Measurements from ENCODE around the gene ABCD1.

The ABCD1 gene

DNA sequence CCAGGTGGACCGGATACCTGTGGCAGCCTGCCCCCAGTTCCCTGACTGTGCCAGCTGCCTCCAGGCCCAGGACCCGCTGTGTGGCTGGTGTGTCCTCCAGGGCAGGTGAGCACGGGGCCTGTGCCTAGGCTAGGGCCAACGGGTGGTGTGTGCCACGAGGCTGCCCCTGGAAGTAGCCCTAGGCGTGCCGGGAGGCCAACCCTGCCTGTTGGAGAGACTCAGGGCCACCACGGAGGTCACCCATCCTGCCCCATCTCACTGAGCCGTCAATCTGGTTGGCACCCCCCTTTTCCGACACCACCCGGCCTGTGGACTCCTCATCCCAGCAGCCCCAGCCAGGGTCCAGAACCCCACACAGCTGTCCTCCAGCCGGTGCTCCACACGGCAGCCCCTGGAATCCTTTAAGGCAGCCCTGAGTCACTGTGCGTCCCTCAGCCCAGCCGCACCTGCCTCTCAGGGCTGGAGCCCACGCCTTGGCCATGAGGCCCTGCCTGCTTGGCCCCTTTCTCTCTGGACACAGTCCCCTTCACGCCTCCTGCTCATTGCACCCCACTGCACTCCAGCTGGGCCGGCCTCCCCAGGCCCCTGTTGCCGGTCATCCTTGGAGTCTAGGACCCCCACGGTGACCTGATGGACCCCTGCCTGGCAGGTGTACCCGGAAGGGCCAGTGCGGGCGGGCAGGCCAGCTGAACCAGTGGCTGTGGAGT lies 44.7 kb downstream of the ABCD1 start:
- Histone ChIP-seq H3K4me1 (ENCODE audit: control insufficient read depth, insufficient read depth, low read length) (0 out of 2 replicates have a peak, but pooled peaks cover 3% of the 10 kb centered on the region), H3K4me3 (ENCODE audit: low read depth, low read length) (no peak overlapping the region), H3K27ac (ENCODE audit: extremely low read depth, low read depth, low read length) (no peak overlapping the region), H3K9me3 (ENCODE audit: control insufficient read depth, insufficient read depth, low read depth, low read length) (no peaks in the 10 kb centered on the region), H3K36me3 (ENCODE audit: control insufficient read depth in 2 of 2, insufficient read depth in 1 of 2, low read length in 2 of 2) (no peaks in the 10 kb centered on the region)
- TF ChIP-seq ZNF76 (tag by site-specific recombination; IDR thresholded peaks at IDR 0.05; ENCODE audit: borderline replicate concordance, low read depth) (no peak), ZIC2 (tag by site-specific recombination; IDR thresholded peaks at IDR 0.05) (peak; percentile 24; the same call in 1 of the 2 replicates), ZNF561 (tag by site-specific recombination; IDR thresholded peaks at IDR 0.05; ENCODE audit: borderline replicate concordance) (no peak)
- ChIA-PET POLR2A (no interaction called here), CTCF (interaction anchor here (1.7 kb wide), 1 partner anchor 159 kb away, joined by 4 read pairs; no protein-coding TSS in a partner anchor)

- H3K36me3 ChIP-seq (ENCODE audit: control insufficient read depth in 2 of 2, insufficient read depth in 1 of 2, low read length in 2 of 2), result no peaks in the 10 kb centered on the region
- H3K4me1 ChIP-seq (ENCODE audit: control insufficient read depth, insufficient read depth, low read length), result 0 out of 2 replicates have a peak, but pooled peaks cover 3% of the 10 kb centered on the region
- ChIA-PET CTCF (no interaction called here), POLR2A (no interaction called here)
- no peak overlapping the region for H3K4me3 ChIP-seq (ENCODE audit: low read depth, low read length)
- H3K27ac ChIP-seq (ENCODE audit: extremely low read depth, low read depth, low read length), result no peak overlapping the region
- TF ChIP-seq SCRT1 (tag by site-specific recombination; IDR thresholded peaks at IDR 0.05; ENCODE audit: borderline replicate concordance), result no peak
- no peak for TF ChIP-seq SCRT2 (tag by site-specific recombination; IDR thresholded peaks at IDR 0.05)
- TF ChIP-seq BCL11B (tag by site-specific recombination; IDR thresholded peaks at IDR 0.05; ENCODE audit: low read depth), result 0 out of 2 replicates have a peak, but pooled peaks have one; percentile 13
- no peaks in the 10 kb centered on the region for H3K9me3 ChIP-seq (ENCODE audit: control insufficient read depth, insufficient read depth, low read depth, low read length)
Observed at GRCh38 chrX:153769865-153770600, 45.4 kb downstream of the ABCD1 start.

- TF ChIP-seq GLIS1 (tag by site-specific recombination; IDR thresholded peaks at IDR 0.05), result peak; percentile 35
- peak; percentile 81 for TF ChIP-seq KLF17 (tag by site-specific recombination; IDR thresholded peaks at IDR 0.05)
- TF ChIP-seq KLF1 (tag by site-specific recombination; IDR thresholded peaks at IDR 0.05), result peak; percentile 10; the same call in 1 of the 2 replicates
- TF ChIP-seq ZNF394 (tag by site-specific recombination; IDR thresholded peaks at IDR 0.05; ENCODE audit: borderline replicate concordance), result no peak
- no peak for TF ChIP-seq ZNF23 (tag by site-specific recombination; IDR thresholded peaks at IDR 0.05; ENCODE audit: borderline replicate concordance)
- Histone ChIP-seq H3K4me3 (ENCODE audit: low read depth, low read length) (no peak overlapping the region), H3K36me3 (ENCODE audit: control insufficient read depth in 2 of 2, insufficient read depth in 1 of 2, low read length in 2 of 2) (no peaks in the 10 kb centered on the region), H3K4me1 (ENCODE audit: control insufficient read depth, insufficient read depth, low read length) (no peaks in the 10 kb centered on the region), H3K9me3 (ENCODE audit: control insufficient read depth, insufficient read depth, low read depth, low read length) (no peaks in the 10 kb centered on the region), H3K27ac (ENCODE audit: extremely low read depth, low read depth, low read length) (no peak overlapping the region)
- POLR2A ChIA-PET, result no interaction called here
- CTCF ChIA-PET, result no interaction called here
Observed at GRCh38 chrX:153770601-153771414, 46.2 kb downstream of the ABCD1 start.

DNA sequence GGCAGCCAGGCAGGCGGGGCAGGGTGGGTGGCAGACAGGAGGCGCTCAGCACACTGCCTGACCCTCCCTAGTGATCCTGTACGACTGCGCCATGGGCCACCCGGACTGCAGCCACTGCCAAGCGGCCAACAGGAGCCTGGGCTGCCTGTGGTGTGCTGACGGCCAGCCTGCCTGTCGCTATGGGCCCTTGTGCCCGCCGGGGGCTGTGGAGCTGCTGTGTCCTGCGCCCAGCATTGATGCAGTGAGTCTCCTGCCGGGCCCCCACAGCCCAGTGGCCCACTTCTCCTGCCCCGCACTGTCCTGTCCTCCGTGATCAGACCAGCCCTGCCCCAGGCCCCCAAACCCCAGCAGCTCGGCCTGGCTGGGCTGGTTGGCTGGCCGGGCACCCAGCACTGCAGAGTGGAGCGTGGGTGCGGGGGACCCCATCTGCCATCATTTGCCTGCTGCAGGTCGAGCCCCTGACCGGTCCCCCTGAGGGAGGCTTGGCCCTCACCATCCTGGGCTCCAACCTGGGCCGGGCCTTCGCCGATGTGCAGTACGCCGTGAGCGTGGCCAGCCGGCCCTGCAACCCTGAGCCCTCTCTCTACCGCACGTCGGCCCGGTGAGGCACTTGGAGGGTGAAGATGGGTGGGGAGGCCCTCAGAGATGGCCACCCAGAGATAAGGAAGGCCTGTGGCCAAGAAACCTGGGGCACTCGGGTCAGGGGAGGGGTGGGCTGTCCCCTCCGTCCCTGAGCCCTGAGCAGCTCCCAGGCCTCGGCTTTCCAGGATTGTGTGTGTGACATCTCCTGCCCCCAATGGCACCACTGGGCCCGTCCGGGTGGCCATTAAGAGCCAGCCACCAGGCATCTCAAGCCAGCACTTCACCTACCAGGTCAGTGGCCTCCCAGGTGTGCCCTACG lies 47.0 kb downstream of the ABCD1 start:
- POLR2A ChIA-PET, result no interaction called here
- no peaks in the 10 kb centered on the region for H3K36me3 ChIP-seq (ENCODE audit: control insufficient read depth in 2 of 2, insufficient read depth in 1 of 2, low read length in 2 of 2)
- no peaks in the 10 kb centered on the region for H3K4me1 ChIP-seq (ENCODE audit: control insufficient read depth, insufficient read depth, low read length)
- H3K9me3 ChIP-seq (ENCODE audit: control insufficient read depth, insufficient read depth, low read depth, low read length), result no peaks in the 10 kb centered on the region
- no peak overlapping the region for H3K27ac ChIP-seq (ENCODE audit: extremely low read depth, low read depth, low read length)
- CTCF ChIA-PET, result no interaction called here
- peak; percentile 71; the same call in 1 of the 2 replicates for TF ChIP-seq KLF1 (tag by site-specific recombination; IDR thresholded peaks at IDR 0.05)
- no peak for TF ChIP-seq ZNF24 (tag by site-specific recombination; IDR thresholded peaks at IDR 0.05)
- no peak overlapping the region for H3K4me3 ChIP-seq (ENCODE audit: low read depth, low read length)

Measured in HEK293 (cell line).